ENCODE measurements around the gene EPN2.

DNA sequence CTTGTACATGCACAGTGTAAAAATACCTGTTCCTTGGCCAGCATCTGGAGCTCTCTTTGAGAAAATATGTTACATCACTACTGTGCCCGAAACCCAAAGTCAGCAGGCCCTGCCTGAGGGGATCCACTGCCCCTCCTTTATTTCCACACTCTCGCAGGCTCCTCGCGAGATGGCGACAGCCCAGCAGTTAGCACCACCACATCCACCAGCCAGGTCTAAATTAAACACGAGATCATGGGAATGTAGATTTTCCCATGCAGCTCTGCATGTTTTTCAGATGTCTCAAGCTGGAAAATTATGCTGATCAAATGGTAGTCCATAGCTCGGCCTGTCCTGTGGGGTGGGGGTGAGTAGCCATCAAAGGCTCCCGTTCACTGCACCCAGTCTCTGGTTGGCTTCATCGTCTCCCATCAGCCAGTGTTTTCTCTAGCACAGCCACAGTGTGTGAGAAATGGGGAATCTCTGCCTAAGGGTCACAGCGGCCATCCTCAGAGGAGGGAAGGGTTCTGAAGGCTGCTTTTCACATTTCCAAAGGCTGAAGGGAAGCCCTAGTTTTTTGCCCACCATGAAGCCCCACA is 34.7 kb downstream of the EPN2 start:
- TF ChIP-seq CTCF (optimal IDR thresholded peaks at IDR 0.05 in 1 of 3, IDR thresholded peaks at IDR 0.05 in 1 of 3, conservative IDR thresholded peaks at IDR 0.05 in 1 of 3; ENCODE audit: extremely low read depth in 1 of 3, insufficient read depth in 2 of 3, low read length in 3 of 3) (no peak), EZH2 (IDR thresholded peaks at IDR 0.05; ENCODE audit: low read length) (no peak)

All from keratinocyte (primary cell).